HFFc6 (cell line): ENCODE measurements around the gene ZC3HAV1. TPM values are rescaled to one million over a fixed set of nuclear protein-coding genes. Genes with fewer than 3 reads are reported as not detected.
"Not testable (repeated sequence)": the region's sequence is repeated elsewhere in the genome, so short reads cannot be mapped to it uniquely, and the experiment has no call there.

Experiments
- DNase-seq: peaks from one replicate; pipeline ENCODE4 v3.0.0-alpha.2; 2018
- H3K27ac Mint-ChIP-seq: 2 replicates; pipeline ENCODE4 v1.8.0; 2020; ENCODE audit warnings: mild to moderate bottlenecking, mixed read lengths
- H3K27me3 Mint-ChIP-seq: 2 replicates; pipeline ENCODE4 v1.8.0; 2021; ENCODE audit warnings: mild to moderate bottlenecking, moderate library complexity, mixed read lengths; ENCODE audit not compliant: insufficient read depth
- H3K36me3 Mint-ChIP-seq: 2 replicates; pipeline ENCODE4 v1.8.0; 2021; ENCODE audit warnings: low read depth, mixed read lengths
- H3K4me1 Mint-ChIP-seq: 2 replicates; pipeline ENCODE4 v1.8.0; 2020; ENCODE audit warnings: low read depth, mixed read lengths
- H3K4me3 Mint-ChIP-seq: 2 replicates; pipeline ENCODE4 v1.8.0; 2020; ENCODE audit warnings: mild to moderate bottlenecking, moderate library complexity, mixed read lengths
- H3K9me3 Mint-ChIP-seq: 2 replicates; pipeline ENCODE4 v1.8.0; 2020; ENCODE audit warnings: mild to moderate bottlenecking, mixed read lengths
- total RNA-seq, 6 experiments: library from RNA; stranded (reverse); fragmentation: NEBNext Ultra II Directional; extraction: Animal tissue kit (Norgen Biotek cat#: 25700); gene quantifications; 2 replicates in 1 of 6; 3 replicates in 5 of 6; pipeline ENCODE4 v1.2.3, GENCODE V29; 2021
- TF ChIP-seq, protein P1 (sequence below): fragments of 200-600 bp; sonication (generic); IDR thresholded peaks from 2 replicates; pipeline ENCODE4 v1.5.0; 2021; ENCODE audit warnings: antibody characterized with exemption, mild to moderate bottlenecking

The ZC3HAV1 gene
- total RNA-seq, 6 experiments from 2014 or later, result 29.4 to 36.1 (median 33.1) TPM

DNA sequence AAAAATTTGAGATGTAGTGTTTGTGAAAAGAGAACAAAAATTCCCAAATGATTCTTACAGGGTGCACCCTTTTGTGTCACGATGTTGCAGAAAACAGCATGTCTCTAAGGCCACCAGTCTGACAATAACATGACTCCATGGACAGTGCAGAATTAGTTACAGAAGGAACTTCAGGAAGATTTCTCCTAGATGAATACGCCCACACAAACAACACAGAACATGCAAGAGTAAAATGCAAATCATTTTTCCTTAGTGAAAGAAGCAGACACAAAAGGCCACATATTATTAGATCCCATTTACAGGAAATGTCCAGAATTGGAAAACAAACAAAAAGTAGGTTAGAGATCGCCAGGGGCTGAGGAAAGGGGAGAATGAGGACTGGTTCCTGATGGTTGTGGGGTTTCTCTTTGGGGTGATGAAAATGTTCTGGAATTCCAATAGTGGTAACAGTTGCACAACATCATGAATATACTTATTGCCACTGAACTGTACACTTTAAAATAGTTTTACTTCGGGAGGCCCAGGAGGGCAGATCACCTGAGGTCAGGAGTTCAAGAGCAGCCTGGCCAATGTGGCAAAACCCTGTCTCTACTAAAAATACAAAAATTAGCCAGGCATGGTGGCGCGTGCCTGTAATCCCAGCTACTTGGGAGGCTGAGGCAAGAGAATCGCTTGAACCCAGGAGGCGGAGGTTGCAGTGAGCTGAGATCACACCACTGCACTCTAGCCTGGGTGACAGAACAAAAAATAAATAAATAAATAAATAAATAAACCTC is 10.2 kb downstream of the ZC3HAV1 start:
- peak overlapping the region; percentile 28 for H3K27ac Mint-ChIP-seq
- TF ChIP-seq, protein P1, sequence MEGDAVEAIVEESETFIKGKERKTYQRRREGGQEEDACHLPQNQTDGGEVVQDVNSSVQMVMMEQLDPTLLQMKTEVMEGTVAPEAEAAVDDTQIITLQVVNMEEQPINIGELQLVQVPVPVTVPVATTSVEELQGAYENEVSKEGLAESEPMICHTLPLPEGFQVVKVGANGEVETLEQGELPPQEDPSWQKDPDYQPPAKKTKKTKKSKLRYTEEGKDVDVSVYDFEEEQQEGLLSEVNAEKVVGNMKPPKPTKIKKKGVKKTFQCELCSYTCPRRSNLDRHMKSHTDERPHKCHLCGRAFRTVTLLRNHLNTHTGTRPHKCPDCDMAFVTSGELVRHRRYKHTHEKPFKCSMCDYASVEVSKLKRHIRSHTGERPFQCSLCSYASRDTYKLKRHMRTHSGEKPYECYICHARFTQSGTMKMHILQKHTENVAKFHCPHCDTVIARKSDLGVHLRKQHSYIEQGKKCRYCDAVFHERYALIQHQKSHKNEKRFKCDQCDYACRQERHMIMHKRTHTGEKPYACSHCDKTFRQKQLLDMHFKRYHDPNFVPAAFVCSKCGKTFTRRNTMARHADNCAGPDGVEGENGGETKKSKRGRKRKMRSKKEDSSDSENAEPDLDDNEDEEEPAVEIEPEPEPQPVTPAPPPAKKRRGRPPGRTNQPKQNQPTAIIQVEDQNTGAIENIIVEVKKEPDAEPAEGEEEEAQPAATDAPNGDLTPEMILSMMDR, result no peak
- DNase-seq, result no peak
- peaks cover 22% of the 10 kb centered on the region for H3K4me1 Mint-ChIP-seq
- H3K4me3 Mint-ChIP-seq, result peak overlapping the region; percentile 5; the same call in 1 of the 2 replicates
- no peaks in the 10 kb centered on the region for H3K27me3 Mint-ChIP-seq
- no peaks in the 10 kb centered on the region; the same call in 1 of the 2 replicates for H3K36me3 Mint-ChIP-seq
- H3K9me3 Mint-ChIP-seq, result no peaks in the 10 kb centered on the region

- no peaks in the 10 kb centered on the region; the same call in 1 of the 2 replicates for H3K36me3 Mint-ChIP-seq
- H3K27me3 Mint-ChIP-seq, result no peaks in the 10 kb centered on the region
- no peak for DNase-seq
- TF ChIP-seq, protein P1, result no peak
- peaks cover 22% of the 10 kb centered on the region for H3K4me1 Mint-ChIP-seq
- H3K4me3 Mint-ChIP-seq, result no peak overlapping the region
- H3K9me3 Mint-ChIP-seq, result no peaks in the 10 kb centered on the region
- no peak overlapping the region for H3K27ac Mint-ChIP-seq
Observed at GRCh38 chr7:139095194-139095659, 14.3 kb downstream of the ZC3HAV1 start.

DNA sequence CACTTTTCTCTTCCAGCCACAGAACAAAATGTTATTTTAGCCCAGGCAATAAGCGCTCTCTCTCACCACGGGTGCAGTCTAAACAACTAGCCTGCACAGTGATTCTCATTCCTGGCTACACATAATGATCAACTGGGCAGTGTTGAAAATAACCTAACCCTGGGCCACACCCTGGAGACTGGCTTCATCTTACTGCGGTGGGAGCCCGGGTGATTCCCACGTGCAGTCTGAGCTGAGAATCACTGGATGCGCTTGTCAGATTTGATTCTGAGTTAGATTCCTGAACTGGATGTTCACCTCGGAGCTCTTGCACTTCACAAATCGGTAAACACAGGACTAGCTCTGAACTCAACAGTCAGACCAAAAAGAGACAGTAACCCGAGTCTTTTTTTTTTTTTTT is 14.9 kb downstream of the ZC3HAV1 start:
- Mint-ChIP-seq H3K4me1 (peaks cover 21% of the 10 kb centered on the region), H3K9me3 (no peaks in the 10 kb centered on the region), H3K36me3 (peaks cover under 1% of the 10 kb centered on the region; the same call in 1 of the 2 replicates), H3K27me3 (no peaks in the 10 kb centered on the region), H3K4me3 (no peak overlapping the region), H3K27ac (no peak overlapping the region)
- no peak for DNase-seq
- TF ChIP-seq, protein P1, result no peak

DNA sequence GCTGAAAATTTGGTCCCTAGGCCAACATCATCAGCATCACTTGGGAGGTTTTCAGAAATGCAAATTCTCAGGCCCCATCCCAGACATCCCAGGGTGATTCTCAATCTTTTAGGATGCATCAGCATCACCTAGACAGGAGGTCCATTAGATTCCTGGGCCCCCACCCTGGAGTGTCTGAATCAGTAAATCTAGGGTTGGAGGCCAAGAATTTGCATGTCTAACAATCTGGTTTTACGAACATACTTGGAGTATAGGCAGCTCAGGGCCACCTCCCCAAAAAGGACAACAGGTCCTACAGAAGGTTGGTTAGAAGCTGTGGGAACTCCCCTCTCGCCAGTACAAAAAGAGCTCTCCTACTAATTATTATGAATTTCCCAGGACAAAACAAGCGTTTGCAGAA is 15.5 kb downstream of the ZC3HAV1 start:
- H3K27me3 Mint-ChIP-seq, result no peaks in the 10 kb centered on the region
- peaks cover 6% of the 10 kb centered on the region for H3K36me3 Mint-ChIP-seq
- no peak overlapping the region for H3K4me3 Mint-ChIP-seq
- H3K27ac Mint-ChIP-seq, result no peak overlapping the region
- no peak for DNase-seq
- TF ChIP-seq, protein P1, result no peak
- H3K9me3 Mint-ChIP-seq, result no peaks in the 10 kb centered on the region
- H3K4me1 Mint-ChIP-seq, result peaks cover 16% of the 10 kb centered on the region

DNA sequence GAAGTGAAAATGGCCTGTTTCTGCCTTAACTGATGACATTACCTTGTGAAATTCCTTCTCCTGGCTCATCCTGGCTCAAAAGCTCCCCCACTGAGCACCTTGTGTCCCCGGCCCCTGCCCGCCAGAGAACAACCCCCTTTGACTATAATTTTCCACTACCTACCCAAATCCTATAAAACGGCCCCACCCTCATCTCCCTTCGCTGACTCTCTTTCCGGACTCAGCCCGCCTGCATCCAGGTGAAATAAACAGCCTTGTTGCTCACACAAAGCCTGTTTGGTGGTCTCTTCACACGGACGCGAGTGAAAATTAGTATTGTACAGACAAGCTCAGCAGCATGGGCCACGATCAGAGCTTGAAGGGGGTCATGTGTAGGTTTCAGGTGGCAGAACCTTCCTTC is 16.0 kb downstream of the ZC3HAV1 start:
- DNase-seq, H3K27ac Mint-ChIP-seq, H3K4me3 Mint-ChIP-seq, H3K36me3 Mint-ChIP-seq, H3K27me3 Mint-ChIP-seq, H3K9me3 Mint-ChIP-seq: not testable (repeated sequence)
- H3K4me1 Mint-ChIP-seq, result peaks cover 13% of the 10 kb centered on the region; the same call in 1 of the 2 replicates

- DNase-seq, result no peak
- Mint-ChIP-seq H3K27ac (no peak overlapping the region), H3K9me3 (no peaks in the 10 kb centered on the region), H3K4me1 (peaks cover 13% of the 10 kb centered on the region; the same call in 1 of the 2 replicates), H3K27me3 (no peaks in the 10 kb centered on the region), H3K4me3 (no peak overlapping the region), H3K36me3 (peaks cover 18% of the 10 kb centered on the region)
- TF ChIP-seq, protein P1, result no peak
Observed at GRCh38 chr7:139092090-139092796, 17.3 kb downstream of the ZC3HAV1 start.
